HepG2 (cell line): ENCODE data around the gene ANKK1. TPM values are rescaled to one million over a fixed set of nuclear protein-coding genes. Genes with fewer than 3 reads are reported as not detected.

Experiments used
- ATAC-seq: fragments of 200-7000 bp; cut with Tn5 transposase; 3 replicates; pipeline ENCODE4 v1.9.1; 2020; ENCODE audit warnings: mild to moderate bottlenecking, moderate library complexity
- BruUV-seq: library from RNA; stranded (reverse); fragments of 400-500 nt; replicated peaks from 2 replicates; lab custom pipeline; 2021; lab: Mats Ljungman, UMichigan
- CTCF ChIA-PET: fragments of 300-600 bp; formaldehyde crosslinking; extraction: SDS; loops from one replicate; lab custom pipeline; 2021; ENCODE audit warnings: low total read pairs, inconsistent platforms, low intra/inter-chr PET ratio; lab: Yijun Ruan, JAX
- POLR2A ChIA-PET: fragments of 350-600 bp; sonication (Branson Sonifier 250); formaldehyde crosslinking; loops from one replicate; lab custom pipeline; 2020; ENCODE audit warnings: antibody characterized with exemption, inconsistent platforms; lab: Yijun Ruan, JAX
- DNase-seq: peaks from one replicate; pipeline ENCODE4 v3.0.0-alpha.2; 2015; ENCODE audit warnings: low spot score
- FAIRE-seq: peaks from 3 replicates; lab custom pipeline; 2011; peaks lifted over from hg19 to GRCh38; lab: Jason Lieb, UNC
- H2AFZ ChIP-seq: one replicate; pipeline ENCODE4 v1.6.1; 2011; ENCODE audit warnings: low read length, inconsistent platforms
- H3K27ac ChIP-seq: fragments of 300-600 bp; 3 replicates; pipeline ENCODE4 v1.8.0; 2011; ENCODE audit warnings: mixed run types, mild to moderate bottlenecking, mixed read lengths, low read length, inconsistent platforms; ENCODE audit not compliant: insufficient read depth; ENCODE audit errors: extremely low read length
- H3K27me3 ChIP-seq, 2 experiments: fragments of 200-600 bp in 1 of 2; 2 replicates in 1 of 2; 3 replicates in 1 of 2; pipeline versions ENCODE4 v1.6.0 to v1.8.0; 2011; ENCODE audit warnings: low read length in 2 of 2, mild to moderate bottlenecking in 2 of 2, moderate library complexity in 2 of 2, inconsistent platforms in 1 of 2; ENCODE audit not compliant: insufficient read depth in 2 of 2, control insufficient read depth in 1 of 2
- H3K36me3 ChIP-seq, 2 experiments: fragments of 200-600 bp in 1 of 2; replicated peaks in 1 of 2; 2 replicates in 1 of 2; 3 replicates in 1 of 2; pipeline versions ENCODE4 v1.5.1 to v1.8.0; 2011; ENCODE audit warnings: low read length in 2 of 2, inconsistent platforms in 1 of 2; ENCODE audit not compliant: insufficient read depth in 2 of 2, control insufficient read depth in 1 of 2
- H3K4me1 ChIP-seq: 2 replicates; pipeline ENCODE4 v1.5.1; 2012; ENCODE audit warnings: low read length, inconsistent platforms; ENCODE audit not compliant: insufficient read depth
- H3K4me2 ChIP-seq: 2 replicates; pipeline ENCODE4 v1.6.0; 2011; ENCODE audit warnings: low read depth, low read length, inconsistent platforms
- H3K4me3 ChIP-seq, 3 experiments: fragments of 200-600 bp in 1 of 3; sonication (generic), shearing (Covaris generic) in 1 of 3; replicated peaks in 1 of 3; 2 replicates each; pipeline ENCODE4 v1.5.1; 2011 to 2016; ENCODE audit warnings: low read length in 3 of 3, inconsistent platforms in 2 of 3, low read depth in 2 of 3, mild to moderate bottlenecking in 2 of 3, control low read depth in 1 of 3, mixed read lengths in 1 of 3; ENCODE audit not compliant: insufficient read depth in 1 of 3
- H3K79me2 ChIP-seq: one replicate; pipeline ENCODE4 v1.6.1; 2011; ENCODE audit warnings: low read length, inconsistent platforms; ENCODE audit not compliant: insufficient read depth
- H3K9ac ChIP-seq: 2 replicates; pipeline ENCODE4 v1.6.0; 2011; ENCODE audit warnings: mild to moderate bottlenecking, low read depth, low read length, inconsistent platforms; ENCODE audit not compliant: insufficient read depth
- H3K9me3 ChIP-seq: 2 replicates; pipeline ENCODE4 v1.5.1; 2012; ENCODE audit warnings: mild to moderate bottlenecking, low read length
- H4K20me1 ChIP-seq: 2 replicates; pipeline ENCODE4 v1.6.0; 2011; ENCODE audit warnings: inconsistent platforms, mild to moderate bottlenecking, low read length, moderate library complexity; ENCODE audit not compliant: insufficient read depth
- CREB3 ChIP-seq: sonication (generic); formaldehyde crosslinking; IDR thresholded peaks from 2 replicates; pipeline ENCODE4 v1.5.0; 2020; ENCODE audit warnings: missing genetic modification reagents
- SIN3B ChIP-seq: fragments of 150-350 bp; IDR thresholded peaks from 2 replicates; pipeline ENCODE4 v1.6.1; 2014; ENCODE audit warnings: low read length
- ZFP82 ChIP-seq: sonication (generic); formaldehyde crosslinking; IDR thresholded peaks from 2 replicates; pipeline ENCODE4 v1.5.1; 2020; ENCODE audit warnings: mild to moderate bottlenecking, missing genetic modification reagents, borderline replicate concordance
- ZNF382 ChIP-seq: sonication (generic); formaldehyde crosslinking; IDR thresholded peaks from 2 replicates; pipeline ENCODE4 v1.5.0; 2020; ENCODE audit warnings: missing genetic modification reagents, mild to moderate bottlenecking, borderline replicate concordance
- ZNF503 ChIP-seq: sonication (generic); formaldehyde crosslinking; IDR thresholded peaks from 2 replicates; pipeline ENCODE4 v1.4.0; 2020; ENCODE audit warnings: missing genetic modification reagents
- WGBS: methylation state at CpG from one replicate; pipeline ENCODE4 v1.1.6; 2017; ENCODE audit warnings: low lambda C conversion rate; 5-methylcytosine and 5-hydroxymethylcytosine counted together
- in situ Hi-C: cut with HindIII; loops from 2 replicates; pipeline ENCODE4 v1.10.0; 2017; ENCODE audit warnings: low pct_unique_long_range_greater_than_20kb; ENCODE audit not compliant: extremely low pct_ligation_motif_present
- intact Hi-C: fragments of 100-400 bp; cut with micrococcal nuclease; formaldehyde crosslinking; loops from one replicate; pipeline ENCODE4 v1.10.0; 2022; ENCODE audit not compliant: unreplicated experiment
- polyA plus RNA-seq, 8 experiments: library from polyadenylated mRNA; depleted of rRNA in 3 of 8; stranded (reverse) in 7 of 8; unstranded in 1 of 8; fragments of >200 nt; fragmentation: Illumina TruSeq in 4 of 8; extraction: Trizol in 4 of 8; gene quantifications; 2 replicates each; pipeline versions ENCODE4 v1.2.1 to v1.2.3, GENCODE V29; 2011 to 2016; ENCODE audit warnings: low read depth in 4 of 8, missing spikeins in 1 of 8, mixed read lengths in 1 of 8; ENCODE audit not compliant: insufficient read depth in 1 of 8
- total RNA-seq, 5 experiments: library from RNA; depleted of rRNA; stranded (reverse); fragments of >200 nt; fragmentation: Illumina TruSeq; extraction: Trizol; gene quantifications; 2 replicates each; pipeline ENCODE4 v1.2.3, GENCODE V29; 2016; ENCODE audit warnings: low read depth in 1 of 5
- TF ChIP-seq, protein P1 (sequence below): sonication (generic); formaldehyde crosslinking; IDR thresholded peaks from 2 replicates; pipeline ENCODE4 v1.4.0; 2020; ENCODE audit warnings: mild to moderate bottlenecking, missing genetic modification reagents
- TF ChIP-seq, protein P2 (sequence below): sonication (generic); formaldehyde crosslinking; IDR thresholded peaks from 2 replicates; pipeline ENCODE4 v1.8.1; 2023; ENCODE audit warnings: mild to moderate bottlenecking, inconsistent platforms, moderate library complexity, missing genetic modification reagents, borderline replicate concordance

Gene ANKK1
- total and polyA plus RNA-seq, 2 of the 13 experiments (the other 11 are each of a cell fraction or from before 2014, with no cell fraction given) = 0.04 to 0.22 TPM

DNA sequence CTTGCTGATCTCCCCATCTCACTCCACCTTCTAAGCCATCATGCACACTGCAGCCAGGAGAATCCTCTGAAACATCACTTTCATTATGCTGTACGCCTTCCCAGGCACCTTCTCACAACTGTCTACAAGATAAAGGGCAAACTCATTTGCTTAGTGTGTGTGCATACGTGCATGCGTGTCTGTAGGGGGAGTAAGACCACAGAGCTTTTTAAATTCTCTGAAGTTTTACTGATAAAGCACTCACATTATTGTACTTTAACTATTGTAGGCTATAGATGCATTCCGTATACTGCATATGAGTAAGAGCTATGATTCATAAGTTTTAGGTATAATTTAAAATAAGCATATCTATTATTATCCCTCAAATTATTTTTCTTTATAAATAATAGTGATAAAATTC, 15.3 kb upstream of the ANKK1 start:
- Histone ChIP-seq H2AFZ (no peak overlapping the region), H3K9me3 (no peaks in the 10 kb centered on the region), H3K79me2 (no peaks in the 10 kb centered on the region), H3K4me1 (no peaks in the 10 kb centered on the region), H3K27ac (no peak overlapping the region), H3K9ac (no peak overlapping the region), H3K4me2 (no peak overlapping the region), H3K27me3 (no peaks in the 10 kb centered on the region), H4K20me1 (no peaks in the 10 kb centered on the region), H3K36me3 (no peaks in the 10 kb centered on the region), H3K4me3 (no peak overlapping the region)
- ChIA-PET POLR2A (no interaction called here), CTCF (no interaction called here)
- BruUV-seq = no TSS peak
- intact Hi-C loops = no loop called here
- TF ChIP-seq, protein P1, sequence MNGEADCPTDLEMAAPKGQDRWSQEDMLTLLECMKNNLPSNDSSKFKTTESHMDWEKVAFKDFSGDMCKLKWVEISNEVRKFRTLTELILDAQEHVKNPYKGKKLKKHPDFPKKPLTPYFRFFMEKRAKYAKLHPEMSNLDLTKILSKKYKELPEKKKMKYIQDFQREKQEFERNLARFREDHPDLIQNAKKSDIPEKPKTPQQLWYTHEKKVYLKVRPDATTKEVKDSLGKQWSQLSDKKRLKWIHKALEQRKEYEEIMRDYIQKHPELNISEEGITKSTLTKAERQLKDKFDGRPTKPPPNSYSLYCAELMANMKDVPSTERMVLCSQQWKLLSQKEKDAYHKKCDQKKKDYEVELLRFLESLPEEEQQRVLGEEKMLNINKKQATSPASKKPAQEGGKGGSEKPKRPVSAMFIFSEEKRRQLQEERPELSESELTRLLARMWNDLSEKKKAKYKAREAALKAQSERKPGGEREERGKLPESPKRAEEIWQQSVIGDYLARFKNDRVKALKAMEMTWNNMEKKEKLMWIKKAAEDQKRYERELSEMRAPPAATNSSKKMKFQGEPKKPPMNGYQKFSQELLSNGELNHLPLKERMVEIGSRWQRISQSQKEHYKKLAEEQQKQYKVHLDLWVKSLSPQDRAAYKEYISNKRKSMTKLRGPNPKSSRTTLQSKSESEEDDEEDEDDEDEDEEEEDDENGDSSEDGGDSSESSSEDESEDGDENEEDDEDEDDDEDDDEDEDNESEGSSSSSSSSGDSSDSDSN (CRISPR knock-in tag) = no peak
- TF ChIP-seq CREB3 (no peak), ZNF382 (CRISPR knock-in tag) (no peak), ZNF503 (CRISPR knock-in tag) (no peak), ZFP82 (no peak), SIN3B (no peak)
- TF ChIP-seq, protein P2, sequence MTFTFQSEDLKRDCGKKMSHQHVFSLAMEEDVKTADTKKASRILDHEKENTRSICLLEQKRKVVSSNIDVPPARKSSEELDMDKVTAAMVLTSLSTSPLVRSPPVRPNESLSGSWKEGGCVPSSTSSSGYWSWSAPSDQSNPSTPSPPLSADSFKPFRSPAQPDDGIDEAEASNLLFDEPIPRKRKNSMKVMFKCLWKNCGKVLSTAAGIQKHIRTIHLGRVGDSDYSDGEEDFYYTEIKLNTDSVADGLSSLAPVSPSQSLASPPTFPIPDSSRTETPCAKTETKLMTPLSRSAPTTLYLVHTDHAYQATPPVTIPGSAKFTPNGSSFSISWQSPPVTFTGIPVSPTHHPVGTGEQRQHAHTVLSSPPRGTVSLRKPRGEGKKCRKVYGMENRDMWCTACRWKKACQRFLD (CRISPR knock-in tag) = no peak
- in situ Hi-C loops = no loop called here
- ATAC-seq = no peak; the same call in 2 of the 3 replicates
- 69% methylated on average over 4 of the region's 4 CpGs for WGBS
- FAIRE-seq = no peak
- no peak for DNase-seq
